Measurements from ENCODE around the gene SLC25A36. TPM values are rescaled to one million over a fixed set of nuclear protein-coding genes. Genes with fewer than 3 reads are reported as not detected.

SLC25A36 gene
- total RNA-seq, 5 donors from 2014 or later (not counting 1 experiment from before 2014, with no cell fraction given) = 44.4 to 112 (median 58.6) TPM

GRCh38 chr3:140941090-140941433, 574 bp upstream of the SLC25A36 start:
- ChIA-PET POLR2A (interaction anchor here in 1 of 2 donors (0.6 to 0.7 kb wide), 2 partner anchors 13 to 19 kb away, joined by 3 read pairs; no protein-coding TSS in a partner anchor), CTCF (interaction anchor here in 1 of 2 donors (0.5 kb wide), 1 partner anchor 365 kb away, joined by 3 read pairs; no protein-coding TSS in a partner anchor)
- Mint-ChIP-seq H3K27me3 (peaks cover 0 to 2% of the 10 kb centered on the region in 2 donors), H3K4me1 (peaks cover 38 to 48% (median 41%) of the 10 kb centered on the region in 3 donors), H3K36me3 (peaks cover 2% of the 10 kb centered on the region), H3K4me3 (peak overlapping the region; percentile 90 to 96 (median 95)), H3K27ac (peak overlapping the region; percentile 95 to 99), H3K9me3 (peaks cover 0 to 2% (median 2%) of the 10 kb centered on the region in 3 donors)
- WGBS (ENCODE audit: insufficient coverage) = 0% methylated on average over 2 of the region's 5 CpGs
- H3K4me3 ChIP-seq (ENCODE audit: control insufficient read depth in 1 of 2, extremely low read depth in 1 of 2, low read length in 1 of 2) = peak overlapping the region; percentile 69 to 72
- no peak for DNase-seq
- peak overlapping the region; percentile 71 for H3K27ac ChIP-seq (ENCODE audit: low read length)
- no peaks in the 10 kb centered on the region for H3K36me3 ChIP-seq (ENCODE audit: control insufficient read depth in 2 of 2, extremely low read depth in 1 of 2, insufficient read depth in 1 of 2, low read length in 1 of 2)
- no peaks in the 10 kb centered on the region for H3K9me3 ChIP-seq
- no peak for ATAC-seq (replicated peaks in 1 of 4)
- H3K4me1 ChIP-seq (ENCODE audit: control insufficient read depth in 1 of 2, extremely low read depth in 1 of 2, insufficient read depth in 2 of 2, low read length in 2 of 2) = peaks cover 6 to 12% of the 10 kb centered on the region in 2 experiments
- no peaks in the 10 kb centered on the region for H3K27me3 ChIP-seq (replicated peaks in 1 of 2; ENCODE audit: control insufficient read depth in 2 of 2, extremely low read depth in 1 of 2, insufficient read depth in 2 of 2, low read length in 1 of 2)

- Histone ChIP-seq H3K27ac (ENCODE audit: low read length) (peak overlapping the region; percentile 71), H3K4me1 (ENCODE audit: control insufficient read depth in 1 of 2, extremely low read depth in 1 of 2, insufficient read depth in 2 of 2, low read length in 2 of 2) (peaks cover 6 to 12% of the 10 kb centered on the region in 2 experiments), H3K36me3 (ENCODE audit: control insufficient read depth in 2 of 2, extremely low read depth in 1 of 2, insufficient read depth in 1 of 2, low read length in 1 of 2) (no peaks in the 10 kb centered on the region), H3K4me3 (ENCODE audit: control insufficient read depth in 1 of 2, extremely low read depth in 1 of 2, low read length in 1 of 2) (peak overlapping the region; percentile 72 to 85), H3K27me3 (replicated peaks in 1 of 2; ENCODE audit: control insufficient read depth in 2 of 2, extremely low read depth in 1 of 2, insufficient read depth in 2 of 2, low read length in 1 of 2) (no peaks in the 10 kb centered on the region), H3K9me3 (no peaks in the 10 kb centered on the region)
- peak in 33 of 35 experiments; percentile 3 to 51 (median 21) for DNase-seq
- Mint-ChIP-seq H3K27me3 (no peaks in the 10 kb centered on the region), H3K27ac (peak overlapping the region; percentile 85 to 88), H3K36me3 (peaks cover 7% of the 10 kb centered on the region), H3K4me3 (peak overlapping the region; percentile 90 to 96 (median 95)), H3K4me1 (peaks cover 52 to 59% (median 54%) of the 10 kb centered on the region in 3 donors), H3K9me3 (no peaks in the 10 kb centered on the region)
- peak in 2 of 4 experiments; percentile 4 to 8 for ATAC-seq (replicated peaks in 1 of 4)
- WGBS (ENCODE audit: insufficient coverage) = under 1% methylated on average over 52 of the region's 56 CpGs
- ChIA-PET CTCF (interaction anchor here in 1 of 2 donors (0.6 to 2.2 kb wide), 3 partner anchors 20 to 33 kb away, joined by 3 to 5 read pairs (median 4); no protein-coding TSS in a partner anchor), POLR2A (interaction anchor here (0.6 to 0.8 kb wide), 2 partner anchors 13 to 37 kb away, joined by 3 to 4 read pairs; no protein-coding TSS in a partner anchor)
These were observed 827 bp downstream of the SLC25A36 start for GRCh38 chr3:140942221-140943104.

DNA sequence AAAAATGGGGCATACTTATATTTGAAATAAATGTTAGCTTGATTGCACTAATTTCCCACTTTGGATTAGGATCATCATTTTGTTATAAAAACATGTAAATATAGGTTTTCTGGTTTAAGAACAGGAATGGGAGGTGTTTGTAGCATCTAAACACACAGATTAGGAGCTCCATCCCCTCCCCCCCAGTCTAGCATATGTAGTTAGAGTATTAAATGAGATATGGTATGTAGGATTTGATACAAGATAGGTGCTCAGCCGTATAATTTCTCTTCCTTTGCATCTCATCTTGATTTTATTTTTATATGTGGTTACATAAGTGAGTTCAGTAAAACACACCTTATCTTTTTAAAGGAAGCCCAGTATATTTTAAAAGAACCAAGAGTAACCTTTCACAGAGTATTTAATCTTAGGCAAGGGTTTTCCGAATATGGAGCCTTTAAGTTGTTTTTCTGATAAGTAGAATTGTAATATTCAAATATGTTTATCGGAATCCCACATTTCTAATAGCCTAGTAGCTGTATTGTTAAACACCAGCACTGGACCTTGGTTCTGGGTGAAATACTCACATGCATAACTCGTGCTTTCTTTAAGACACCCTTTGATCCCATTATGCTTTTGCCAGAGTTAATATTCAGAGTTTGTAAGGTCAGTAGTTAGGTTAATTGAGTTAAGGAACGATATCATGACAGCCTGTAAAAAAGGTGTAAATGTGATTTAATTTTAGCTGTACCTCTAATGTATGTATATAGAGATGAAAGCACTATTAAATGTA, 2.3 kb downstream of the SLC25A36 start:
- Mint-ChIP-seq H3K36me3 (peaks cover 9% of the 10 kb centered on the region), H3K27ac (no peak overlapping the region), H3K9me3 (no peaks in the 10 kb centered on the region), H3K27me3 (no peaks in the 10 kb centered on the region), H3K4me1 (peaks cover 59 to 64% (median 62%) of the 10 kb centered on the region in 3 donors), H3K4me3 (peak overlapping the region; percentile 90 to 96 (median 95))
- DNase-seq = no peak
- no peak for ATAC-seq (replicated peaks in 1 of 4)
- Histone ChIP-seq H3K27ac (ENCODE audit: low read length) (no peak overlapping the region), H3K9me3 (no peaks in the 10 kb centered on the region), H3K36me3 (ENCODE audit: control insufficient read depth in 2 of 2, extremely low read depth in 1 of 2, insufficient read depth in 1 of 2, low read length in 1 of 2) (no peaks in the 10 kb centered on the region), H3K4me3 (ENCODE audit: control insufficient read depth in 1 of 2, extremely low read depth in 1 of 2, low read length in 1 of 2) (no peak overlapping the region), H3K27me3 (replicated peaks in 1 of 2; ENCODE audit: control insufficient read depth in 2 of 2, extremely low read depth in 1 of 2, insufficient read depth in 2 of 2, low read length in 1 of 2) (no peaks in the 10 kb centered on the region), H3K4me1 (ENCODE audit: control insufficient read depth in 1 of 2, extremely low read depth in 1 of 2, insufficient read depth in 2 of 2, low read length in 2 of 2) (peaks cover 6 to 12% of the 10 kb centered on the region in 2 experiments)
- POLR2A ChIA-PET = interaction anchor here in 1 of 2 donors (1.5 kb wide), 1 partner anchor 24 kb away, joined by 6 read pairs; no protein-coding TSS in a partner anchor
- WGBS (ENCODE audit: insufficient coverage) = no CpG with 5 or more reads among the region's 5 CpGs
- CTCF ChIA-PET = interaction anchor here (0.5 to 2.2 kb wide), 6 partner anchors 9 to 288 kb away, joined by 3 to 7 read pairs (median 4); no protein-coding TSS in a partner anchor

DNA sequence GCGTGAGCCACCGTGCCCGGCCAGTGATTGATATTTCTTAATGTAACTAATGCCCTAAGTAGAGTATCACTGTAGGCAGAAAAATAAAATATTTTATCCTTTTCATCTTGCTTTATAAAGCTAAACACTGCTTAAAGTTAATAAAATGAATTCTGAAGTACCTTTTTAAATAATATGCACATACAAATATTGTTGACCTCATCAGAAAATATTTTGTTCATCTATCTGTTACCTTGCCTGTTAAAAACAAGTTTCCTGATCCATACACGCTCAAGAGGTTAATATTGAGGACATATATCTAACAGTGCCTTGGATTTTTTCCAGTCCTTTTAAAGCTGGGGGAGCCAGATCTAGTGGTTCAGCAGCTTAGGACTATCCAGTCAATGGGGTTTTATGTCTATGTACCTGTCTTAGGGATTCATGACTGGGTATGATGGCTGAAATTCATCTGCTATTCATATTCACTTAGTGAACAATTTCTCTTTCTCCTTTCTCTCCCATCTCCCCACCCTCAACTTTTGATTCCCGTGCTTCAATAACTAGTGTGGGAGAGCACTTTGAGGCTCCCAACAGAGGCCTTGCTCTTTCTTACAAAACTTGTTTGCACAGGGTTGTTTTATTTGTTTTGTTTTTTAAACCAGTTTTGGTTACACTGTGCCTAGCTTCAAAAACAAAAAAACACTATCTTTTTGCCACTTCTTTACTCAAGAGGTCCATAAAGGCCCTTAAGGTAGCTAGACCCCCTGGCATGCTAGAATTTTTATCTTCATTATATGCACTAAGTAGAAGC, 7.0 kb downstream of the SLC25A36 start:
- DNase-seq (no peak), ATAC-seq (replicated peaks in 1 of 4) (no peak)
- no CpG with 5 or more reads among the region's 5 CpGs for WGBS (ENCODE audit: insufficient coverage)
- Mint-ChIP-seq H3K27me3 (no peaks in the 10 kb centered on the region), H3K4me1 (peaks cover 77 to 78% (median 77%) of the 10 kb centered on the region in 3 donors), H3K4me3 (no peak overlapping the region), H3K9me3 (no peaks in the 10 kb centered on the region), H3K36me3 (peaks cover 14% of the 10 kb centered on the region), H3K27ac (no peak overlapping the region)
- Histone ChIP-seq H3K9me3 (no peaks in the 10 kb centered on the region), H3K27me3 (replicated peaks in 1 of 2; ENCODE audit: control insufficient read depth in 2 of 2, extremely low read depth in 1 of 2, insufficient read depth in 2 of 2, low read length in 1 of 2) (no peaks in the 10 kb centered on the region), H3K36me3 (ENCODE audit: control insufficient read depth in 2 of 2, extremely low read depth in 1 of 2, insufficient read depth in 1 of 2, low read length in 1 of 2) (no peaks in the 10 kb centered on the region), H3K4me3 (ENCODE audit: control insufficient read depth in 1 of 2, extremely low read depth in 1 of 2, low read length in 1 of 2) (no peak overlapping the region), H3K4me1 (ENCODE audit: control insufficient read depth in 1 of 2, extremely low read depth in 1 of 2, insufficient read depth in 2 of 2, low read length in 2 of 2) (peaks cover 2 to 4% of the 10 kb centered on the region in 2 experiments), H3K27ac (ENCODE audit: low read length) (no peak overlapping the region)
- CTCF ChIA-PET = interaction anchor here in 1 of 2 donors (0.6 kb wide), 1 partner anchor 1558 kb away, joined by 9 read pairs; no protein-coding TSS in a partner anchor
- POLR2A ChIA-PET = interaction anchor here in 1 of 2 donors (0.7 kb wide), 1 partner anchor 22 kb away, joined by 7 read pairs; no protein-coding TSS in a partner anchor

- Histone ChIP-seq H3K4me1 (ENCODE audit: control insufficient read depth in 1 of 2, extremely low read depth in 1 of 2, insufficient read depth in 2 of 2, low read length in 2 of 2) (peaks cover 0 to 2% of the 10 kb centered on the region in 2 experiments), H3K4me3 (ENCODE audit: control insufficient read depth in 1 of 2, extremely low read depth in 1 of 2, low read length in 1 of 2) (no peak overlapping the region), H3K27ac (ENCODE audit: low read length) (no peak overlapping the region), H3K27me3 (replicated peaks in 1 of 2; ENCODE audit: control insufficient read depth in 2 of 2, extremely low read depth in 1 of 2, insufficient read depth in 2 of 2, low read length in 1 of 2) (no peaks in the 10 kb centered on the region), H3K36me3 (ENCODE audit: control insufficient read depth in 2 of 2, extremely low read depth in 1 of 2, insufficient read depth in 1 of 2, low read length in 1 of 2) (no peaks in the 10 kb centered on the region), H3K9me3 (no peaks in the 10 kb centered on the region)
- CTCF ChIA-PET = interaction anchor here in 1 of 2 donors (0.7 kb wide), 1 partner anchor 18 kb away, joined by 3 read pairs; no protein-coding TSS in a partner anchor
- no peaks in the 10 kb centered on the region for H3K9me3 Mint-ChIP-seq
- H3K36me3 Mint-ChIP-seq = peaks cover 14% of the 10 kb centered on the region
- DNase-seq (no peak), ATAC-seq (replicated peaks in 1 of 4) (no peak)
- H3K27me3 Mint-ChIP-seq = no peaks in the 10 kb centered on the region
- no peak overlapping the region for H3K27ac Mint-ChIP-seq
- H3K4me3 Mint-ChIP-seq = no peak overlapping the region
- H3K4me1 Mint-ChIP-seq = peaks cover 74 to 78% (median 76%) of the 10 kb centered on the region in 3 donors
- no CpG with 5 or more reads among the region's 1 CpG for WGBS (ENCODE audit: insufficient coverage)
- POLR2A ChIA-PET = no interaction called here
These were observed 8.5 kb downstream of the SLC25A36 start for GRCh38 chr3:140950144-140950543.
